Breast epithelium (tissue), 3 donors: Measurements from ENCODE around the gene CXCR4.

Experiments used
- POLR2A ChIP-seq: fragments of 450-650 bp; IDR thresholded peaks from one replicate; pipeline ENCODE4 v1.6.1; 2016; ENCODE audit warnings: antibody characterized with exemption, mild to moderate bottlenecking, moderate library complexity
- TF ChIP-seq, protein P1 (sequence below), 3 donors: fragments of 450-650 bp; IDR thresholded peaks; one replicate each; pipeline ENCODE4 v1.5.1; 2016 to 2017; ENCODE audit warnings: antibody characterized with exemption in 3 of 3, mild to moderate bottlenecking in 3 of 3, moderate library complexity in 3 of 3

DNA sequence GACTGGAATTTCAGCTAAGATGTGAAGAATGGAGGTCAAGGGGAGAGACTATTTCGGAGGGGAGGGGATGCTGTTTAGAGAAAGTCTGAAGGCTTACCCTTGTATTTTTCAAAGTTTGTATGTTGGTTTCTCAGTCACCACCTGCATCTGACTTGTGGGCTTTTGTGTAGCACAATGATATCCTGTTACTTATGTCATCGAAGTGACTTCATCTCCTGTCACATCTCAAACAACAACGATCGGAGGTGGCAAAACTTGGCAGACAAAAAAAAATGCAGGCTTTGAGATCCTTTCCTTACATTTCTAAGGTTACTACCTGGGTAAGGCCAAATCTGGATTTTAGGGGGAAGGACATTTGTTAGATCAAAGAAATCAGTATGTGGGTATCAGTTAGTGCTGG is 11.7 kb upstream of the CXCR4 start:
- TF ChIP-seq, protein P1, sequence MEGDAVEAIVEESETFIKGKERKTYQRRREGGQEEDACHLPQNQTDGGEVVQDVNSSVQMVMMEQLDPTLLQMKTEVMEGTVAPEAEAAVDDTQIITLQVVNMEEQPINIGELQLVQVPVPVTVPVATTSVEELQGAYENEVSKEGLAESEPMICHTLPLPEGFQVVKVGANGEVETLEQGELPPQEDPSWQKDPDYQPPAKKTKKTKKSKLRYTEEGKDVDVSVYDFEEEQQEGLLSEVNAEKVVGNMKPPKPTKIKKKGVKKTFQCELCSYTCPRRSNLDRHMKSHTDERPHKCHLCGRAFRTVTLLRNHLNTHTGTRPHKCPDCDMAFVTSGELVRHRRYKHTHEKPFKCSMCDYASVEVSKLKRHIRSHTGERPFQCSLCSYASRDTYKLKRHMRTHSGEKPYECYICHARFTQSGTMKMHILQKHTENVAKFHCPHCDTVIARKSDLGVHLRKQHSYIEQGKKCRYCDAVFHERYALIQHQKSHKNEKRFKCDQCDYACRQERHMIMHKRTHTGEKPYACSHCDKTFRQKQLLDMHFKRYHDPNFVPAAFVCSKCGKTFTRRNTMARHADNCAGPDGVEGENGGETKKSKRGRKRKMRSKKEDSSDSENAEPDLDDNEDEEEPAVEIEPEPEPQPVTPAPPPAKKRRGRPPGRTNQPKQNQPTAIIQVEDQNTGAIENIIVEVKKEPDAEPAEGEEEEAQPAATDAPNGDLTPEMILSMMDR (IDR thresholded peaks at IDR 0.05): no peak
- TF ChIP-seq POLR2A: no peak
